ENCODE results near the gene G6PC1.
A peak's percentile ranks its signal among the peaks of the same experiment; 100 is the strongest.
"Not testable (repeated sequence)": the region's sequence is repeated elsewhere in the genome, so short reads cannot be mapped to it uniquely, and the experiment has no call there.

G6PC1 gene

GRCh38 chr17:42873932-42874695 lies 26.5 kb upstream of the G6PC1 start:
- DNase-seq: not testable (repeated sequence)

DNA sequence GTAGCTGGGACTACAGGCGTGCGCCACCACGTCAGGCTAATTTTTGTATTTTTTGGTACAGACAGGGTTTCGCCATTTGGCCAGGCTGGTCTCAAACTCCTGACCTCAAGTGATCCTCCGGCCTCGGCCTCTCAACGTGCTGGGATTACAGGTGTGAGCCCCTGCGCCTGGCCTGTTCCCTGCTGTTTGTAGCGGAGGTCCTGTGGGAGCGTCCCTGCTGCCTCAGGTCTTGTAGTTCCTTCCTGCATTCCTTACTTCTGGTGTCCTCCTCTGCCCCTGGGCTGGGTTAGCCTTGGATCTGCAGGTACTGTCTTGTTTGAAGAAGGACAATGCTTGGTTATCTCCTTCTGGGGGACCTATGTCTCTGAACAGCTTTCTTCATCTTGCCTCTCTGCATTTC lies 23.6 kb upstream of the G6PC1 start:
- DNase-seq: no peak

GRCh38 chr17:42878123-42878880 lies 22.3 kb upstream of the G6PC1 start:
- DNase-seq: no peak

DNA sequence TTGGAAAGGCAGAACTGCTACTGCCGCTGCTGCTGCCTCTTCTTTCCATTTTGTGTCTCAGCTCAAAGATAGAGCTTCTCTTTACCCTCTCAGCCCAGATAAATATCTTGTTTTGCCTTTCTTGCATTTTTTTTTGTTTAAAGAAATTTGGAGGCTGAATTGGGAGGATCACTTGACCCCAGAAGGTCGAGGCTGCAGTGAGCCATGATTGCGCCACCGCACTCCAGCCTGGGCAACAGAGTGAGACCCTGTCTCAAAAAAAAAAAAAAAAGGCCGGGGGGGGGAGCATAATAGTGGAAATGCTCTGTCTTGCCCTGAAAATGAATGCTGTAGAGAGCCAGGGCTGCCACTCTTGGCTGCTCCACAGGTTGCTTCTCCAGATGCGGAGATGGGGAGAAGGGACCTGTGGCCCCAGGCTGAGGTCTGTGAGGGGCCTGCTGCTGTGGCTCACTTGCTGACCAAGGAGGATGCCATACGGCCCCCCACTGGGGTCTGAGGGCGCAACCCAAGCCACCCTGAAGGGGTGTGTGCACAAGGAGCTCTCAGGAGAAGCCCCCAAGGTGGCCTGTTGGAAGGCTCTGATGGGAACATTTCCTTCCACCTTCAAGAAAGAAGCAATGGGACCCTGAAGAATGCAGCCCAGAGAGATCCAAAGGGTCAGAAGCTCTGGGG lies 21.5 kb upstream of the G6PC1 start:
- no peak for DNase-seq

DNA sequence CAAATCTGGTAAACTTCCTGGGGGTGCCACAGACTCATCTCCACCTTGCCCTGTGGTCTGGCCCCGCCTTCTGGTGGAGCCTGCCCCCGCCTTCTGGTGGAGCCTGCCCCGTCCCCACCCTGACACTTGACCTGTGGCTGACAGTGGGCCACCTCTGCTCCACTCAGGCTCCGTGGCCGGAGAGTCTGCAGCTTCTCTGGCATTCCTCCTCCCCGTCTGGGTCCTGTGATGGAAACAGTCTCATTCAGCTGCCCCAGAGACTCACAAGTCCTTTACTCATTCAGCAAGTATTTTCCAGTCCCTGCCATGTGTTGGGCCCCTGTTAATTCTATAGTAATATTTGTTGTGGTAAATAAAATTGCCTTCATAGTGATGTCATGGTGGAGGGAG lies 21.0 kb upstream of the G6PC1 start:
- no peak for DNase-seq

DNA sequence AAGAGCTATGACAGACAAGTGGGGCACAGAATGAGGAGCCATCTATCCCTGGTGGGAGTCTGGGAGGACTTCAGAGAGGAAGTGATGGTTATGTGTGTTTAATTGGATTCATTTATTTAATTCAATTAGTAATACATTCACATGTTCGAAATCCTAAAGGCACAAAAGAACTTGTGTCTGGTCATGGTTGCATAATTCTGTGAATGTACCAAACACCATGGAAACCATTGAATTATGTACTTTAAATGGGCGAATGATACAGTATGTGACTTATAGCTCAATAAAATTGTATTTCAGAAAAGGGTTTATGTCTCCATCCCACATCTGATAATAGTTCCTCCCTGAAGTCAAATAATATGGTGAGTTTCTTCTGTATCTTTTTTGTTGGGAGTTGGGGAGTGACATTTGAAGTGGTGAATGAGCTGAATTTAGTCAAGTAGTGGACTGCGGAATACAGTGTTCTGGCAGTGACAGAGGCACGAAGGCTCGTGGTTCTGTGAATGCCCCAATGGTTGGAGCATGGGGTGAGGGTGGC lies 19.8 kb upstream of the G6PC1 start:
- no peak for DNase-seq

- not testable (repeated sequence) for DNase-seq
Measured at GRCh38 chr17:42881706-42882105, 18.9 kb upstream of the G6PC1 start.

DNA sequence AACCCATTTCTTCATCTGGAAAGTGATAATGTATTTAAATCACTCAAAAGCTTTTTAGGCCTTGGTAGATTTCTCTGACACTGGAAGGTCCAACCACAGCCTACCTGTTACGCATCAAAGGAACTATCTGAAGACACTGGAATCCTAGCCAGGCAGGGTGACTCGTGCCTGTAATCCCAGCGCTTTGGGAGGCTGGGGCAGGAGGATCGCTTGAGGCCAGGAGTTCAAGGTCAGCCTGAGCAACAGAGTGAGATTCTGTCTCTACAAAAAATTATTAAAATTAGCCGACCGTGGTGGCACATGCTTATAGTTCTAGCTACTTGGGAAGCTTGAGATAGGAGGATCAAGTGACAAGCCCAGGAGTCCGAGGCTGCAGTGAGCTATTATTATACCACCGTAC lies 18.4 kb upstream of the G6PC1 start:
- DNase-seq: no peak

DNA sequence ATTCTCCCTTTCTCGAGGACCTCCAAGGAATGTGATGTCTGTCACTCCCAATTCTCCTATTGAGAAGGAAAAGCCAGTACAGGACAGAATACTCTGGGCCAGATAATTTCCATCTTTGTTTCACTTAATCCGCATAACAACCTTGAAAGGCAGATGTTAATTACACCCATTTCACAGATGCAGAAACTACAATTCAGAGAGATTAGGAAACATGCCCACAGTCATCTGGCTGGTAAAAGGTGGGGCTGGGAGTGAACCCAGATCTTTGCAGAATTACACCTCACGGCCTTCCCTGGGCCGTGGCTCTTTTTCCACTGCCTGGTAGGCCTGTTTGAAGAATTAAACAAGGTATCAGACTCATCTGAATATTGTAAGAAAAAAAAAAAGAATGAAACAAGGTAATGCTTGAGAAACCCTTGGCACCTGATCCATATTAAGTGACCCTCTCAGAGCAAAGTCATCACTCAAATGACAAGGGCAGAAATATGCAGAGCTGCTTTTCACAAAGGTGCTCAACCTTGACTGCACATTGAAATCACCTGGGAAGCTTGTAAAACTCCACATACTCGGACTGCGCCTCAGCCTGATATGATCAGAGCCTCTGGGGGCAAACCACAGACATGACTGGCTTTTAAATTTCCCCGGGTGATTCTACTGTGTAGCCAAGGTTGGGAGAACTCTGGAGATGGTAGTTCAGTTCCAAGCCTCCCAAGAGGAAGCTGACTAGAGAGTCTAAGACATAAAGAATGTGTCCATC lies 16.6 kb upstream of the G6PC1 start:
- DNase-seq: no peak

- DNase-seq: not testable (repeated sequence)
Measured at GRCh38 chr17:42885806-42886205, 14.8 kb upstream of the G6PC1 start.

DNA sequence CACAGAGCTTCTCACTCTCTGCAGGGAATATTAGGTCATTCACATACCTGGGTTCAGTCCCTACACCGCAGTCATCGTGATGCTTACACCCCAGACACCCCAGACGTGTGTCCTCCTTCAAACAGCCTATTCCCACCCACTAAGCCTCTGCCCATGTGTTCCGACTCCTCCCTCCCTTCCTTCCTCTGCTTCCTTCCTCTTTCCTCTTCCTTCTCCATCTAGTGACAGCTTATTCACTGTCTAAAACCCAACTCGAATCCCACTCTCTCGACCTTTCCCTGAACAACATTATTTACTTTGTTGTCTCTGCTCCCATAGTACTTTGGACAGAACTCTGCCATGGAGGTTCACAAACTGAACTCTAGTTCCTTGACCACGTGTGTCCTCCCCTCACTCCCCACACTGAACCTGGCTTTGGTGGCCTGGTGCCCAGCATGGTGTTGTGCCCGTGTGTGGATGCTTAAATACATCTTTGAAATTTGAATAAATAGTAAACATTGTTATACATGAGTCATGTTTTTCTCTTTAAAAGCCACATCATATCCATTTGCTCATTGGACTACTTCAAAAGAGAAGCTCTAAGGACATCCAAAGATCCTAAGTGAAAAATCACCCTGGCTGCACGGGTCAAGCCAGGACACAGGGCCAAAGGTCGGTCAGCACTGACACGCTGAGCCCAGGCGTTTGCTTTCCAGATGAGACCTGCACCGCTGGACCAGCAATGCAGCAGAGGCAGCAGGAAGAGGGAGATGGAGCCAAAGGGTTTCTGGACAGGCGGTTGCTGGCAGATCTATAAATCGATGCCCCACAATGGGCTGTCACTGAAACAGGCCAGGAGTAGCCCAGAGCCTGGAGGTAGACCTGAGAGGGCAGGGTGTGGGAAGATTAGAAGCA lies 14.1 kb upstream of the G6PC1 start:
- peak; percentile 33 to 47 for DNase-seq

- DNase-seq: no peak
Measured at GRCh38 chr17:42889809-42890208, 10.8 kb upstream of the G6PC1 start.

- DNase-seq: no peak
Measured at GRCh38 chr17:42891539-42892152, 9.0 kb upstream of the G6PC1 start.

DNA sequence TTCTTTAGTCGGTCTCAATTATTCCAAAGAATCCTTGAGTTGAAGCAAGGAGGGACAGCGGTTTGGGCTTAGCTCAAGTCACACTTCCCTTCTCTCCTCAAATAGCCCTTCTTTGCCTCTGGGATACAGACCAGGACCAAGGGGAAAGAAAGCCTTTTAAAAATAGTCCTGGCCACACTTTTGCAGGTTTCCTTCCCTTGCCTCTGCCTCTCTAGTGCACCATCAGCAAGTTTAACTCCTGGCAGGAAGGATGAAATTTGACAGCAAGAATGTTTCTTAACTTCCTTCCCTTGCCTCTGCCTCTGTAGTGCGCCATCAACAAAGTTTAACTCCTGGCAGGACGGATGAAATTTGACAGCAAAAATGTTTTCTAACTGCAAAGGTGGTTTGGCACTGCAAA lies 7.2 kb upstream of the G6PC1 start:
- peak in 1 of 2 donors; percentile 19 for DNase-seq

DNA sequence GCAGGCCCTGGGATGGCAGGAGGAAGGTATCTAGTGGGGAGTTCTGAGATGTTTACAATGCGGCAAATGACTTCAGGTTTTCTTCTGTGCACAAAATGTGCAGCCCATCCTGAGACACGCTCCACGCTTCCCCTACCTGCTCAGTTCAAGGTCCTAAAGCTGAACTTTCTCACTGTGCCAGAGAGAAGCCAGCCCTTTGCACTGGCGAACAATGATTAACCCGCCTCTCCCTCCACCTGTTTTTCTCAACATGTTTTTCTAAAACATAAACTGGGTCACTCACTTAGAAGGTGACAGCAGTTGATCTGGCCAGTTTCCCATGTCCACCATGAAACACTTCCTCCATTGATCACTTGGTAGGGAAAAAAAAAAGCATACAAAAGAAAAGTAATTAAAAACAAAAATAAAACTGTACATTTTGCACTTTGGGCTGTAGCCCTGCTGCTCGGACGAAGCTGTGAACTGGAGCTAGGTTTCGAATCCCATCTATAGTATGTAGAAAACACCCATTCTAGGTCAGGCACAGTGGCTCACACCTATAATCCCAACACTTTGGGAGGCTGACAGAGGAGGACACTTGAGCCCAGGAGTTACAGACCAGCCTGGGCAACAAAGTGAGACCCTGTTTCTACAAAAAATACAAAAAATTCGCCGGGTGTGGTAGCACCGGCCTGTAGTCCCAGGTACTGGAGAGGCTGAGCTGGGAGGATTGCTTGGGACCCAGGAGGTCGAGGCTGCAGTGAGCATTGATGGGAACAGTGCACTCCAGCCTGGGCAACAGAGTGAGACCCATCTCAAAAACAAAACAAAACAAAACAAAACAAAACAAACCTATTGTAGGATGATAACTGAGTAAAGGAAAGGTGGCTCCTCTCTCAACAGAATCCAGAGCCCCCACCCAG lies 6.1 kb upstream of the G6PC1 start:
- no peak for DNase-seq

- DNase-seq: no peak
Measured at GRCh38 chr17:42895185-42895555, 5.4 kb upstream of the G6PC1 start.

DNA sequence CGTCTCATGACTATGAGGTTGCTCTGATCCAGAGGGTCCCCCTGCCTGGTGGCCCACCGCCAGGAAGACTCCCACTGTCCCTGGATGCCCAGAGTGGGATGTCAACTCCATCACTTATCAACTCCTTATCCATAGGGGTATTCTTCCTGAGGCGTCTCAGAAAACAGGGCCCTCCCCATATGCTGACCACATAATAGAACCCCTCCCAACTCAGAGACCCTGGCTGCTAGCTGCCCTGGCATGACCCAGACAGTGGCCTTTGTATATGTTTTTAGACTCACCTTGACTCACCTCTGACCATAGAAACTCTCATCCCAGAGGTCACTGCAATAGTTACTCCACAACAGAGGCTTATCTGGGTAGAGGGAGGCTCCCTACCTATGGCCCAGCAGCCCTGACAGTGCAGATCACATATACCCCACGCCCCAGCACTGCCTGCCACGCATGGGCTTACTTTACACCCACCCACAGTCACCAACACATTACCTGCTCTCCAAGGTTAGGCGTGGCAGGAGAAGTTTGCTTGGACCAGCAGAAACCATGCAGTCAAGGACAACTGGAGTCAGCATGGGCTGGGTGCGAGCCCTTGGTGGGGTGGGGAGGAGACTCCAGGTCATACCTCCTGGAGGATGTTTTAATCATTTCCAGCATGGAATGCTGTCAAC lies 2.3 kb upstream of the G6PC1 start:
- no peak for DNase-seq

DNA sequence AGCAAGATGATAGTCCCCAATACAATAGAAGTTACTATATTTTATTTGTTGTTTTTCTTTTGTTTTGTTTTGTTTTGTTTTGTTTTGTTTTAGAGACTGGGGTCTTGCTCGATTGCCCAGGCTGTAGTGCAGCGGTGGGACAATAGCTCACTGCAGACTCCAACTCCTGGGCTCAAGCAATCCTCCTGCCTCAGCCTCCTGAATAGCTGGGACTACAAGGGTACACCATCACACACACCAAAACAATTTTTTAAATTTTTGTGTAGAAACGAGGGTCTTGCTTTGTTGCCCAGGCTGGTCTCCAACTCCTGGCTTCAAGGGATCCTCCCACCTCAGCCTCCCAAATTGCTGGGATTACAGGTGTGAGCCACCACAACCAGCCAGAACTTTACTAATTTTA lies 618 bp upstream of the G6PC1 start:
- DNase-seq: not testable (repeated sequence)

DNA sequence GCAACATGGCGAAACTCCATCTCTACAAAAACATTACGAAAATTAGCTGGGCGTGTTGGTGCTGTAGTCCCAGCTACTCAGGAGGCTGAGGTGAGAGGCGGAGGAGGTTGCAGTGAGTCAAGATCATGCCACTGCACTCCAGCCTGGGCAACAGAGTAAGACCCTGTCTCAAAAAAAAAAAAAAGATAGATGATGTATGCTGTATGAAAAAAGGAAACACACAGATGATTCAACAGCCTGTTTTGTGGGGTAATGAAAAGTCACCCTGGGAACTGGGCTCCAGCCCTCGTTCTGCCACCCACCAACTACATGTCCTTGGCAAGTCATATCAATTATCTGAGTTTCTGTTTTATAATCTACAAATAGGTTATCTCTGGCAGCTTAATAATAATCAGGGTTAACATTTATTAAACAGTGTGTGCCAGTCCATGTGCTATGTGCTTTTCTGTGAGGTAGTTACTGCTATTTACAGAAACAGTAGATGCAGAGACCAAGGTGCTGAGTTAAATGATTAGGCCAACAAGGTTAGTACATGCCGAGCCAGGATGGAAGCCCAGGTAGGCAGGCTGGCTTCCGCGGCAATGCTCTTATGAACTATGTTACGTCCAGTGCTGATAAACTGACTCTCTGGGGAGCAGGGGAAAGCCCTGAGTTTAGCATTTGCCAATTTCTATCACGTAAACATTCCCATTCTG lies 1.1 kb downstream of the G6PC1 start:
- peak in 1 of 2 donors; percentile 58 for DNase-seq
